Measurements from ENCODE around the gene NEXMIF.
"Not testable (repeated sequence)": the region's sequence is repeated elsewhere in the genome, so short reads cannot be mapped to it uniquely, and the experiment has no call there.

DNA sequence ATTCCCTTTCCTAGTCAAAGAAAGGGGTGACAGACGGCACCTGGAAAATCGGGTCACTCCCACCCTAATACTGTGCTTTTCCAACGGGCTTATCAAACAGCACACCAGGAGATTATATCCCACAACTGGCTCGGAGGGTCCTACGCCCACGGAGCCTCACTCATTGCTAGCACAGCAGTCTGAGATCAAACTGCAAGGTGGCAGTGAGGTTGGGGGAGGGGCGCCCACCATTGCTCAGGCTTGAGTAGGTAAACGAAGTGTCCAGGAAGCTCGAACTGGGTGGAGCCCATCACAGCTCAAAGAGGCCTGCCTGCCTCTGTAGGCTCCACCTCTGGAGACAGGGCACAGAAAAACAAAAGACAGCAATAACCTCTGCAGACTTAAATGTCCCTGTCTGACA, 42.9 kb downstream of the NEXMIF start:
- TF ChIP-seq, protein P1, sequence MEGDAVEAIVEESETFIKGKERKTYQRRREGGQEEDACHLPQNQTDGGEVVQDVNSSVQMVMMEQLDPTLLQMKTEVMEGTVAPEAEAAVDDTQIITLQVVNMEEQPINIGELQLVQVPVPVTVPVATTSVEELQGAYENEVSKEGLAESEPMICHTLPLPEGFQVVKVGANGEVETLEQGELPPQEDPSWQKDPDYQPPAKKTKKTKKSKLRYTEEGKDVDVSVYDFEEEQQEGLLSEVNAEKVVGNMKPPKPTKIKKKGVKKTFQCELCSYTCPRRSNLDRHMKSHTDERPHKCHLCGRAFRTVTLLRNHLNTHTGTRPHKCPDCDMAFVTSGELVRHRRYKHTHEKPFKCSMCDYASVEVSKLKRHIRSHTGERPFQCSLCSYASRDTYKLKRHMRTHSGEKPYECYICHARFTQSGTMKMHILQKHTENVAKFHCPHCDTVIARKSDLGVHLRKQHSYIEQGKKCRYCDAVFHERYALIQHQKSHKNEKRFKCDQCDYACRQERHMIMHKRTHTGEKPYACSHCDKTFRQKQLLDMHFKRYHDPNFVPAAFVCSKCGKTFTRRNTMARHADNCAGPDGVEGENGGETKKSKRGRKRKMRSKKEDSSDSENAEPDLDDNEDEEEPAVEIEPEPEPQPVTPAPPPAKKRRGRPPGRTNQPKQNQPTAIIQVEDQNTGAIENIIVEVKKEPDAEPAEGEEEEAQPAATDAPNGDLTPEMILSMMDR (IDR thresholded peaks at IDR 0.05) = not testable (repeated sequence)
- not testable (repeated sequence) for TF ChIP-seq POLR2A (IDR thresholded peaks at IDR 0.05)
